NOMO-1 treated with dmso at 0.1 percent for 144 hours (cell line): ENCODE results near the gene GUCY1A1.

ENCODE experiments used
- DNase-seq: peaks from one replicate; lab custom pipeline; 2025; ENCODE audit not compliant: unreplicated experiment; lab: John Stamatoyannopoulos, UW

GUCY1A1 gene

DNA sequence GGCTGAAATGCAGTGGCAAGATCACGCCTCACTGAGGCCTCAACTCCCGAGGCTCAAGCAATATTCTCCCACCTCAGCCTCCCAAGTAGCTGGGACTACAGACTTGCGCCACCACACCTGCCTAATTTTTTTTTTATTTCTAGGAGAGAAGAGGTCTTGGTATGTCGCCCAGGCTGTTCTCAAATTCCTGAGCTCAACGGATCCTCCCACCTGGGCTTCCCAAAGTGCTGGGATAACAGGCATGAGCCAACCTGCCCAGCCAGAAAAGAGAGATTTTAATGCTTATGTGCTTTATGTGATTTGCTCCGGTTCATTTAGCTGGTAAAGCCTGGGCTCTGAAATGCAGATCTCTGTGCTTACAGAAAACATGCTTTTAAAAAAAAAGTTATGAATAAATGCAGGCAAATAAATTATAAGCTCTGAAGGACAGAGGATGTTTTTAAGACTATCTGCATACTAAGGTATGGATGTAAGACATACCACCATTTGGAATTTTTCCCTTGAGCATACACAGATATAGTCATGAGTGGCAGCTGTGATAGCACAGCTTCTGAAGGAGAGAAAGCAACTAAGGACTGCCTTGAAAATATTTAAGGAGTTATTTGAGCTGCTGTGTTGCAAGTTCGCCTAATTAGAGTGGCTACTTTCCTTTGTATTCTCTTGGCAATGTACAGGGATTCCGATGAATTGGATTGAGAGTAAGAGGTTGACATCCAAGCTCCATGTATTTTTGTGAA is 106.0 kb downstream of the GUCY1A1 start:
- DNase-seq = no peak

DNA sequence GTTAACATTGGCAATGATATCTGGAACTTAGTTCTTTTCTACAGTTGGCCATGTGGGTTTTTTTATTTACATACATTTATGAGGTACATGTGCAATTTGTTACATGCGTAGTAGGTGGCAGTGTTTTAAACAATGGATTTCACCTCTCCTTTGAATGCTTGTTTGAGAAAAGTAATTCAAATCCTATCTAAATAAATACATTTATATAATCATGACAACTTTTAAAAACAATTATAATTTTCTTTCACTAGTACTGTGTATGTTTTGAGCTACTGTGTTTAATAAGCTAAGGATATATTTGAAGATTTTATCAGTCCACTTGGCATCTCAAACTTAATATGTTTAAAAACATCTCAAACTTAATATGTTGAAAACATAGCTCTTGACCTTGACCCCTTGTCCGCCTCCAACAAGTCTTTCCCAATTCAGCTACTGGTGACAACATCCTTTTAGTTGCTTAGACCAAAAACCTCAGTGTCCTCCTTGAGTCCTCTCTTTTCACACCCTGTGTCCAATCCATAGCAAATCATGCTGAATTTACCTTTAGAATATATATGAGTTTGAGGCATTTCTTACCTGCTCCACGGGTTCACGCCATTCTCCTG is 106.7 kb downstream of the GUCY1A1 start:
- no peak for DNase-seq

DNA sequence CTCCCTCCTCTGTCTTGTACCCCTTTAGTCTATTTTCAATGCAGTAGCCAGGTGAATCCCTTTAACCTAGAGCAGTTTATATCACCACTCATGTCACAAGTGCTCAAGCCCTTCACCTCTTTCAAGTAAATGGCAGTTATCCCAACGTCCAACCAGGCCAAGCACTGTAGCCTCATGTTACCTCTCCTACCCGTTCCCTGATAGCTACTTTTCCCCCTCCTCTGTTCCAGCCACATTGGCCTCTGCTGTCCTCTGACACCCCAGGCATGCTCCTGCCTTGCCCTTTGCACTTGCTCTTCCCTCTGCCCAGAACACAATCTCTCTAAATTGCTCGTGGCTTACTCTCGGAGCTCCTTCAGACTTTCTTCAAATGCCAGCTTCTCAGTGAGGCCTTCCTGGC is 107.4 kb downstream of the GUCY1A1 start:
- DNase-seq = no peak

DNA sequence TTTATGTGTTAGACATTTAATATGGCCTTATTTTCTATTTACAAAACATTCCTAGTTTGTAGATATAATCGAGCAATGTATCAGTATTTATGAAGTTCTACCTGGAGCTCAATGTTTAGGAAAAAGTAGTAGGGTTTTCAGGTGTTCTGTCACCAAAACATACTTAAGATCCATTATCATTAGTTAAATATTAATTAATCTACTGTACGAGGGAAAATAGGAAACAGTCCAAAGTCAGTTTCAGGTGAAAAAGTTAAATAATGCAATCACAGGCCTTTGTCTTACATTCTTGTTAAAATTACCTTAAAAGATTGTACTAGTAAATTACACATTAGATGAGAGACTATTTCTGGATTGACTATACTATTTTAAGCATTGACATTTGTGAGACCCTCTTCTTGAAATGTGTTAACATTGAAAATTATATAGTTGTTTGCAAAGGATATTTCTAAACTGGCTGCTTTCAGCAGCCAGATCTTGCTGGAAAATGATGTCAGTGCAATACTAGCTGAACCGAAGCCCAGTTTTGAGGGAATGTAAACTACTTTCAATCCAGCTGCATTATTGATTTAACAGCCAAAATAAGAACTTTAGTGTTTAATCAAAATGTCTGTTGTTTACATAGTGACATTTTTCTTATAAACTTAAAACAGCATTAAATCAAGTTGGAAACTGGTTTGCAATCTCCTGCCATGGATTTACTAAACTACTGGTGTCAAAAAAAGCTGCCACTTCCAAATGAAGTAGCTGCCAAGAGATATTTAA is 111.5 kb downstream of the GUCY1A1 start:
- DNase-seq = no peak

DNA sequence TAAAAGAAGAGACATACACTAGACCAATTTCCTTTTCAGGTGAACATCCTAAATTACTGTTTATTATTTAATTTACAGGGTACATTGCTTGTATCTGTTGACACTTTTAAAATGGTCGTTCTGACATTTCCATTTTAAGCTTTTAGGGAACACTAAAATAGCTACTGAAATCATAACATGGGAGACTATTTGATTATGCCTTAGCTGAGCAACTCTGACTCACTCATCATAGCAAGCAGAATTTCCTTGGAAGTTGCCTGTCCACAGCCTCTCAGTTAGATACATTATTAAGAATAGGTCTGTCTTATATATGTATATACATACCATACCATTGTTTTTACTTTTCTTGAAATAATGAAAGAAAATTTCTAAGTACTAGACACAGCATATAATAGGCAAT is 114.1 kb downstream of the GUCY1A1 start:
- DNase-seq = no peak

DNA sequence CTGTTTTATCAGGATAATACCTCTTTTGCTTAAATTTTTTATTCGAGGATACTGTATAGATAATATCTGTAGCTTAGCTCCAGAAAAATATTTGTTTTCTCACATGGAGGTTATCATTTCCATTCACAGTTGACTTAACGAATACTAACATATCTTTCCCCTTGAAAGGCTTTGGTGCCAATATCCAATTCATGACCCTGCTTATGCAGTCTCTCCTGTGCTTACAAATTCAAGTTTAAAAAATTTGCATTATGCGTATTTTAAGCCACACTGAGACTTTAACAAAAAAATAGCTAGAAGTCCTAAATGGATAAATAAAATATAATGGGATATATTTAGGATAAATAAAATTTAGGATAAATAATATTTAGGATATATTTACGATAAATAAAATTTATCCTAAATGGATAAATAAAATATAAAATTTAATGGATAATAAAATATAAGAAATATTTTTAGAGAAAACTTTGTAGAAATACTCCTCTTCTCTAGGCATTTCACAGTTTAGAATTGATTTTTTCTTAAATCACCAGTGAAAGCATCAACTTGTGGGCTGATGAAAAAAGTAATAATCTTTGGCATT is 114.7 kb downstream of the GUCY1A1 start:
- DNase-seq = no peak
